Mesodermal cell (in vitro differentiated cells): Measurements from ENCODE around the gene CLCN2.

Source experiments
- H3K27ac ChIP-seq: 2 replicates; pipeline ENCODE4 v1.7.0; 2013; ENCODE audit warnings: mild to moderate bottlenecking, low read depth, low read length, moderate library complexity; ENCODE audit not compliant: severe bottlenecking
- H3K36me3 ChIP-seq: 2 replicates; pipeline ENCODE4 v1.7.1; 2013; ENCODE audit warnings: mild to moderate bottlenecking, low read length, moderate library complexity; ENCODE audit not compliant: control insufficient read depth, insufficient read depth
- H3K4me1 ChIP-seq: one replicate; pipeline ENCODE4 v1.7.1; 2013; ENCODE audit warnings: mild to moderate bottlenecking, low read length; ENCODE audit not compliant: insufficient read depth, control insufficient read depth, poor library complexity, severe bottlenecking
- H3K4me3 ChIP-seq: 2 replicates; pipeline ENCODE4 v1.7.0; 2013; ENCODE audit warnings: low read length, control low read depth, mild to moderate bottlenecking; ENCODE audit not compliant: insufficient read depth, poor library complexity, severe bottlenecking; ENCODE audit errors: extremely low read depth
- H3K9me3 ChIP-seq: 2 replicates; pipeline ENCODE4 v1.7.1; 2013; ENCODE audit warnings: mild to moderate bottlenecking, low read length, moderate library complexity; ENCODE audit not compliant: control insufficient read depth
- WGBS, 2 experiments: methylation state at CpG; one replicate each; pipeline ENCODE4 v1.1.5; 2013; ENCODE audit warnings: missing lambda C conversion rate in 2 of 2; ENCODE audit not compliant: insufficient coverage in 2 of 2; 5-methylcytosine and 5-hydroxymethylcytosine counted together

Gene CLCN2

GRCh38 chr3:184368586-184369183 is 7.3 kb upstream of the CLCN2 start:
- H3K36me3 ChIP-seq: peaks cover 56% of the 10 kb centered on the region
- no peak overlapping the region for H3K4me3 ChIP-seq
- no peaks in the 10 kb centered on the region for H3K9me3 ChIP-seq
- no peak overlapping the region for H3K27ac ChIP-seq
- H3K4me1 ChIP-seq: peaks cover 7% of the 10 kb centered on the region
- WGBS, 2 experiments: 88 to 100% methylated on average over 3 of the region's 3 CpGs

- no peaks in the 10 kb centered on the region for H3K9me3 ChIP-seq
- 92 to 93% methylated on average over 7 to 8 of the region's 9 CpGs for WGBS, 2 experiments
- H3K27ac ChIP-seq: no peak overlapping the region
- H3K4me1 ChIP-seq: peaks cover 7% of the 10 kb centered on the region
- H3K36me3 ChIP-seq: peaks cover 56% of the 10 kb centered on the region
- no peak overlapping the region for H3K4me3 ChIP-seq
These were observed 6.7 kb upstream of the CLCN2 start for GRCh38 chr3:184368116-184368515.

GRCh38 chr3:184366619-184367289 is 5.3 kb upstream of the CLCN2 start:
- Histone ChIP-seq H3K27ac (no peak overlapping the region), H3K9me3 (no peaks in the 10 kb centered on the region), H3K36me3 (peaks cover 56% of the 10 kb centered on the region), H3K4me1 (peaks cover 3% of the 10 kb centered on the region), H3K4me3 (no peak overlapping the region)
- WGBS, 2 experiments: 100% methylated on average over 1 to 2 of the region's 5 CpGs

- 0% methylated on average over 64 to 66 of the region's 68 CpGs for WGBS, 2 experiments
- peaks cover 48% of the 10 kb centered on the region for H3K36me3 ChIP-seq
- no peaks in the 10 kb centered on the region for H3K9me3 ChIP-seq
- H3K4me3 ChIP-seq: peak overlapping the region; percentile 84
- H3K27ac ChIP-seq: peak overlapping the region; percentile 100
- H3K4me1 ChIP-seq: peaks cover 7% of the 10 kb centered on the region
These were observed 1.5 kb upstream of the CLCN2 start for GRCh38 chr3:184362668-184363546.

- Histone ChIP-seq H3K27ac (peak overlapping the region; percentile 100), H3K36me3 (peaks cover 47% of the 10 kb centered on the region), H3K4me1 (peaks cover 7% of the 10 kb centered on the region), H3K9me3 (no peaks in the 10 kb centered on the region), H3K4me3 (peak overlapping the region; percentile 84)
- 0% methylated on average over 28 to 30 of the region's 38 CpGs for WGBS, 2 experiments
These were observed 695 bp upstream of the CLCN2 start for GRCh38 chr3:184361932-184362667.

- no peaks in the 10 kb centered on the region for H3K9me3 ChIP-seq
- peak overlapping the region; percentile 84 for H3K4me3 ChIP-seq
- H3K36me3 ChIP-seq: peaks cover 44% of the 10 kb centered on the region
- 6 to 12% methylated on average over 19 to 20 of the region's 24 CpGs for WGBS, 2 experiments
- H3K4me1 ChIP-seq: peaks cover 8% of the 10 kb centered on the region
- H3K27ac ChIP-seq: peak overlapping the region; percentile 23
These were observed 375 bp downstream of the CLCN2 start for GRCh38 chr3:184360929-184361531.

- H3K4me3 ChIP-seq: peak overlapping the region; percentile 84
- H3K9me3 ChIP-seq: no peaks in the 10 kb centered on the region
- H3K27ac ChIP-seq: no peak overlapping the region
- peaks cover 38% of the 10 kb centered on the region for H3K36me3 ChIP-seq
- H3K4me1 ChIP-seq: peaks cover 14% of the 10 kb centered on the region
- WGBS, 2 experiments: 29 to 46% methylated on average over 7 to 10 of the region's 12 CpGs
These were observed 1.1 kb downstream of the CLCN2 start for GRCh38 chr3:184360070-184360928.

GRCh38 chr3:184359610-184360009 is 1.8 kb downstream of the CLCN2 start:
- no peaks in the 10 kb centered on the region for H3K9me3 ChIP-seq
- H3K4me1 ChIP-seq: peaks cover 18% of the 10 kb centered on the region
- H3K4me3 ChIP-seq: no peak overlapping the region
- 31 to 44% methylated on average over 6 to 8 of the region's 9 CpGs for WGBS, 2 experiments
- H3K36me3 ChIP-seq: peaks cover 34% of the 10 kb centered on the region
- no peak overlapping the region for H3K27ac ChIP-seq

GRCh38 chr3:184358921-184359350 is 2.5 kb downstream of the CLCN2 start:
- Histone ChIP-seq H3K27ac (no peak overlapping the region), H3K36me3 (peaks cover 31% of the 10 kb centered on the region), H3K4me3 (no peak overlapping the region), H3K9me3 (no peaks in the 10 kb centered on the region), H3K4me1 (peaks cover 18% of the 10 kb centered on the region)
- 89 to 96% methylated on average over 12 to 14 of the region's 14 CpGs for WGBS, 2 experiments
